B cell (primary cell): Measurements from ENCODE around the gene KSR1. TPM values are rescaled to one million over a fixed set of nuclear protein-coding genes. Genes with fewer than 3 reads are reported as not detected.

Experiments
- ATAC-seq: fragments of 200-7000 bp; cut with Tn5 transposase; one replicate; pipeline ENCODE4 v1.10.0; 2021; ENCODE audit warnings: low read depth, mild to moderate bottlenecking, moderate number of reproducible peaks, moderate library complexity
- CTCF ChIA-PET: fragments of 350-600 bp; sonication (Branson Sonifier 250); formaldehyde crosslinking; loops from one replicate; lab custom pipeline; 2021; ENCODE audit warnings: antibody characterized with exemption, inconsistent platforms; lab: Charles Lee
- POLR2A ChIA-PET: fragments of 350-600 bp; sonication (Branson Sonifier 250); formaldehyde crosslinking; loops from one replicate; lab custom pipeline; 2021; ENCODE audit warnings: antibody characterized with exemption; lab: Charles Lee
- DNase-seq: peaks from one replicate; pipeline ENCODE4 v3.0.0; 2013
- H2AFZ ChIP-seq: 2 replicates; pipeline ENCODE4 v1.6.1; 2012; ENCODE audit warnings: mild to moderate bottlenecking, low read depth, low read length; ENCODE audit not compliant: insufficient read depth, poor library complexity, severe bottlenecking
- H3K27ac ChIP-seq, 2 donors: 1 replicate in 1 of 2; 2 replicates in 1 of 2; pipeline ENCODE4 v1.5.1; 2012 to 2013; ENCODE audit warnings: low read length in 2 of 2, mild to moderate bottlenecking in 2 of 2, moderate library complexity in 1 of 2
- H3K27me3 ChIP-seq, 4 experiments: fragments of 200-600 bp in 1 of 4; sonication (generic) in 1 of 4; replicated peaks in 1 of 4; 1 replicate in 2 of 4; 2 replicates in 2 of 4; pipeline versions ENCODE4 v1.6.1 to v1.7.0; 2013 to 2016; ENCODE audit warnings: low read length in 3 of 4, mild to moderate bottlenecking in 2 of 4, mixed read lengths in 1 of 4, moderate library complexity in 1 of 4; ENCODE audit not compliant: insufficient read depth in 4 of 4, control insufficient read depth in 3 of 4; ENCODE audit errors: control extremely low read depth in 1 of 4
- H3K36me3 ChIP-seq, 2 experiments: replicated peaks in 1 of 2; 1 replicate in 1 of 2; 2 replicates in 1 of 2; pipeline versions ENCODE4 v1.6.1 to v1.7.1; 2013; ENCODE audit warnings: low read length in 1 of 2; ENCODE audit not compliant: insufficient read depth in 2 of 2, control insufficient read depth in 1 of 2; ENCODE audit errors: control extremely low read depth in 1 of 2, extremely low read depth in 1 of 2
- H3K4me1 ChIP-seq, 2 donors: fragments of 200-600 bp in 1 of 2; sonication (generic) in 1 of 2; 1 replicate in 1 of 2; 2 replicates in 1 of 2; pipeline versions ENCODE4 v1.5.1 to v1.6.1; 2013 to 2017; ENCODE audit warnings: low read length in 2 of 2; ENCODE audit not compliant: control insufficient read depth in 2 of 2, insufficient read depth in 2 of 2
- H3K4me2 ChIP-seq: replicated peaks from 2 replicates; pipeline ENCODE3; 2012; ENCODE audit warnings: mild to moderate bottlenecking, low read depth, low read length; ENCODE audit not compliant: poor library complexity, severe bottlenecking
- H3K4me3 ChIP-seq, 5 experiments: fragments of 200-600 bp in 1 of 5; sonication (generic) in 1 of 5; 1 replicate in 3 of 5; 2 replicates in 2 of 5; pipeline versions ENCODE4 v1.5.1 to v1.7.0; 2011 to 2016; ENCODE audit warnings: low read length in 4 of 5, mild to moderate bottlenecking in 4 of 5, low read depth in 2 of 5, control low read depth in 1 of 5, moderate library complexity in 1 of 5; ENCODE audit not compliant: insufficient read depth in 1 of 5; ENCODE audit errors: control extremely low read depth in 1 of 5, extremely low read depth in 1 of 5
- H3K79me2 ChIP-seq: fragments of 200-600 bp; sonication (generic); one replicate; pipeline ENCODE4 v1.6.0; 2016; ENCODE audit warnings: low read length; ENCODE audit not compliant: control insufficient read depth, insufficient read depth
- H3K9ac ChIP-seq: fragments of 200-600 bp; sonication (generic); 2 replicates; pipeline ENCODE4 v1.6.1; 2017; ENCODE audit warnings: mild to moderate bottlenecking, low read length, moderate library complexity
- H3K9me3 ChIP-seq, 3 donors: one replicate each; pipeline versions ENCODE4 v1.6.1 to v1.7.1; 2013; ENCODE audit warnings: low read length in 2 of 3; ENCODE audit not compliant: control insufficient read depth in 2 of 3, insufficient read depth in 1 of 3; ENCODE audit errors: control extremely low read depth in 1 of 3
- H4K20me1 ChIP-seq: 2 replicates; pipeline ENCODE4 v1.6.0; 2012; ENCODE audit warnings: mild to moderate bottlenecking, low read length; ENCODE audit not compliant: insufficient read depth, control insufficient read depth, poor library complexity, severe bottlenecking
- H3K27ac Mint-ChIP-seq: one replicate; pipeline ENCODE4 v1.8.0; 2021; ENCODE audit warnings: mixed read lengths
- H3K27me3 Mint-ChIP-seq: one replicate; pipeline ENCODE4 v1.8.0; 2021; ENCODE audit warnings: mixed read lengths
- H3K4me1 Mint-ChIP-seq: one replicate; pipeline ENCODE4 v1.8.0; 2021; ENCODE audit warnings: mixed read lengths
- H3K4me3 Mint-ChIP-seq: one replicate; pipeline ENCODE4 v1.8.0; 2021; ENCODE audit warnings: mixed read lengths
- H3K9me3 Mint-ChIP-seq: one replicate; pipeline ENCODE4 v1.8.0; 2022; ENCODE audit warnings: mixed read lengths; ENCODE audit not compliant: insufficient read depth
- CTCF ChIP-seq: fragments of 200-600 bp; IDR thresholded peaks from one replicate; pipeline ENCODE4 v1.8.0; 2022; ENCODE audit warnings: antibody characterized with exemption, mild to moderate bottlenecking
- EZH2 ChIP-seq: IDR thresholded peaks from 2 replicates; pipeline ENCODE4 v1.6.1; 2012; ENCODE audit warnings: borderline replicate concordance, low read depth, mild to moderate bottlenecking, moderate library complexity, low read length; ENCODE audit not compliant: insufficient read depth, poor library complexity, severe bottlenecking
- WGBS: methylation state at CpG from one replicate; pipeline ENCODE4 v1.1.5; 2013; ENCODE audit warnings: missing lambda C conversion rate; ENCODE audit not compliant: insufficient coverage; 5-methylcytosine and 5-hydroxymethylcytosine counted together
- intact Hi-C: fragments of 100-400 bp; cut with micrococcal nuclease; formaldehyde crosslinking; loops from one replicate; pipeline ENCODE4 v1.10.0; 2022
- polyA plus RNA-seq: library from polyadenylated mRNA; depleted of rRNA; stranded (reverse); fragments of >200 nt; gene quantifications from 2 replicates; pipeline ENCODE4 v1.2.3, GENCODE V29; 2012
- total RNA-seq, 2 donors: library from RNA; stranded (reverse); fragments of 120-200 nt in 1 of 2; gene quantifications; 1 replicate in 1 of 2; 2 replicates in 1 of 2; pipeline versions ENCODE4 v1.2.3 to v1.2.4, GENCODE V29; 2013 to 2022

KSR1 gene
- total and polyA plus RNA-seq, 2 donors (not counting 1 experiment from before 2014, with no cell fraction given), result 27.5 to 85.6 TPM

GRCh38 chr17:27492470-27492869 is 36.2 kb downstream of the KSR1 start:
- no peak overlapping the region for H3K27ac Mint-ChIP-seq
- peaks cover 41% of the 10 kb centered on the region for H3K4me1 Mint-ChIP-seq
- H3K36me3 ChIP-seq, result no peaks in the 10 kb centered on the region
- no peaks in the 10 kb centered on the region for H3K27me3 ChIP-seq
- DNase-seq (no peak), ATAC-seq (no peak)
- H2AFZ ChIP-seq, result no peak overlapping the region
- WGBS, result 98% methylated on average over 3 of the region's 3 CpGs
- ChIA-PET POLR2A (no interaction called here), CTCF (interaction anchor here (0.8 kb wide), 1 partner anchor 107 kb away, joined by 3 read pairs; no protein-coding TSS in a partner anchor)
- H4K20me1 ChIP-seq, result no peaks in the 10 kb centered on the region
- peaks cover 0 to 3% (median 0%) of the 10 kb centered on the region in 3 donors for H3K9me3 ChIP-seq
- H3K27me3 Mint-ChIP-seq, result no peaks in the 10 kb centered on the region
- no peaks in the 10 kb centered on the region for H3K9me3 Mint-ChIP-seq
- no peak for TF ChIP-seq CTCF
- TF ChIP-seq EZH2, result no peak
- no peak overlapping the region for H3K4me3 Mint-ChIP-seq
- no peak overlapping the region for H3K9ac ChIP-seq
- H3K79me2 ChIP-seq, result peaks cover 23% of the 10 kb centered on the region
- intact Hi-C loops, result no loop called here
- H3K27ac ChIP-seq, result no peak overlapping the region
- H3K4me1 ChIP-seq, result peaks cover 25 to 27% of the 10 kb centered on the region in 2 donors
- H3K4me3 ChIP-seq, result no peak overlapping the region
- H3K4me2 ChIP-seq, result no peak overlapping the region

GRCh38 chr17:27493088-27493487 is 36.8 kb downstream of the KSR1 start:
- Mint-ChIP-seq H3K27ac (no peak overlapping the region), H3K27me3 (no peaks in the 10 kb centered on the region), H3K4me1 (peaks cover 37% of the 10 kb centered on the region), H3K4me3 (no peak overlapping the region), H3K9me3 (no peaks in the 10 kb centered on the region)
- no peak overlapping the region for H3K9ac ChIP-seq
- no peaks in the 10 kb centered on the region for H3K27me3 ChIP-seq
- peaks cover 23% of the 10 kb centered on the region for H3K79me2 ChIP-seq
- no peak for ATAC-seq
- peaks cover 21% of the 10 kb centered on the region in 2 donors for H3K4me1 ChIP-seq
- H3K4me3 ChIP-seq, result no peak overlapping the region
- no peak overlapping the region for H2AFZ ChIP-seq
- CTCF ChIA-PET, result interaction anchor here (1.7 kb wide), 1 partner anchor 107 kb away, joined by 5 read pairs; no protein-coding TSS in a partner anchor
- no peak for DNase-seq
- TF ChIP-seq EZH2 (no peak), CTCF (no peak)
- POLR2A ChIA-PET, result no interaction called here
- no peaks in the 10 kb centered on the region for H4K20me1 ChIP-seq
- WGBS, result 94% methylated on average over 3 of the region's 4 CpGs
- no peaks in the 10 kb centered on the region for H3K9me3 ChIP-seq
- H3K4me2 ChIP-seq, result no peak overlapping the region
- no peaks in the 10 kb centered on the region for H3K36me3 ChIP-seq
- intact Hi-C loops, result no loop called here
- no peak overlapping the region for H3K27ac ChIP-seq
